OCI-LY1 (cell line): ENCODE measurements around the gene CDRT15.
"Not testable (repeated sequence)": the region's sequence is repeated elsewhere in the genome, so short reads cannot be mapped to it uniquely, and the experiment has no call there.

ENCODE experiments used
- EZH2 ChIP-seq: fragments of 200-600 bp; sonication (generic), shearing (Covaris generic); IDR thresholded peaks from 2 replicates; pipeline ENCODE4 v1.8.0; 2017; ENCODE audit warnings: borderline replicate concordance, mixed run types, mild to moderate bottlenecking, antibody characterized with exemption, low read length, moderate library complexity, mixed read lengths
- TF ChIP-seq, protein P1 (sequence below): fragments of 200-600 bp; sonication (generic), shearing (Covaris generic); IDR thresholded peaks from 2 replicates; pipeline ENCODE4 v1.5.1; 2017; ENCODE audit warnings: mild to moderate bottlenecking, antibody characterized with exemption, low read length, moderate library complexity, mixed read lengths

DNA sequence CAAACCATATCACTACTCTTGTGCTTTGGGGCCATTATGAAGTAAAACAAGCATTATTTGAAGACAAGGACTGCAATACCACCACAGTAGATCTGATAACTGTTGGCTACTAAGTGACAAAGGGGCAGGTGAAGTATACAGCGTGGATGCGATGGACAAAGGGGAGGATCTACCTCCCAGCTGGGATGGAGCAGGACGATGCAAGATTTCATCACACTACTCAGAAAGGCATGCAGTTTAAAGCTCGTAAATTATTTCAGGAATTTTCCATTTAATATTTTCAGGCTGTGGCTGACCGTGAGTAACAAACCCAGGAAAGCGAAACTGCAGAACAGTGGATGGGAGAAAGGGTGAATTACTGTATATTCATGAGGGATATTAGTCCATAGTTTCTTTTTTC lies 5.5 kb downstream of the CDRT15 start:
- not testable (repeated sequence) for TF ChIP-seq EZH2
- TF ChIP-seq, protein P1, sequence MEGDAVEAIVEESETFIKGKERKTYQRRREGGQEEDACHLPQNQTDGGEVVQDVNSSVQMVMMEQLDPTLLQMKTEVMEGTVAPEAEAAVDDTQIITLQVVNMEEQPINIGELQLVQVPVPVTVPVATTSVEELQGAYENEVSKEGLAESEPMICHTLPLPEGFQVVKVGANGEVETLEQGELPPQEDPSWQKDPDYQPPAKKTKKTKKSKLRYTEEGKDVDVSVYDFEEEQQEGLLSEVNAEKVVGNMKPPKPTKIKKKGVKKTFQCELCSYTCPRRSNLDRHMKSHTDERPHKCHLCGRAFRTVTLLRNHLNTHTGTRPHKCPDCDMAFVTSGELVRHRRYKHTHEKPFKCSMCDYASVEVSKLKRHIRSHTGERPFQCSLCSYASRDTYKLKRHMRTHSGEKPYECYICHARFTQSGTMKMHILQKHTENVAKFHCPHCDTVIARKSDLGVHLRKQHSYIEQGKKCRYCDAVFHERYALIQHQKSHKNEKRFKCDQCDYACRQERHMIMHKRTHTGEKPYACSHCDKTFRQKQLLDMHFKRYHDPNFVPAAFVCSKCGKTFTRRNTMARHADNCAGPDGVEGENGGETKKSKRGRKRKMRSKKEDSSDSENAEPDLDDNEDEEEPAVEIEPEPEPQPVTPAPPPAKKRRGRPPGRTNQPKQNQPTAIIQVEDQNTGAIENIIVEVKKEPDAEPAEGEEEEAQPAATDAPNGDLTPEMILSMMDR: not testable (repeated sequence)
